CD4-positive, alpha-beta T cell treated with Interferon gamma for 1 hour (primary cell): ENCODE measurements around the gene RGS14.
A peak's percentile ranks its signal among the peaks of the same experiment; 100 is the strongest.
"Not testable (repeated sequence)": the region's sequence is repeated elsewhere in the genome, so short reads cannot be mapped to it uniquely, and the experiment has no call there.

Source experiments
- DNase-seq: peaks from one replicate; pipeline ENCODE4 v3.0.0-alpha.2; 2020

The RGS14 gene

GRCh38 chr5:177367323-177367848, 9.7 kb downstream of the RGS14 start:
- DNase-seq = no peak

DNA sequence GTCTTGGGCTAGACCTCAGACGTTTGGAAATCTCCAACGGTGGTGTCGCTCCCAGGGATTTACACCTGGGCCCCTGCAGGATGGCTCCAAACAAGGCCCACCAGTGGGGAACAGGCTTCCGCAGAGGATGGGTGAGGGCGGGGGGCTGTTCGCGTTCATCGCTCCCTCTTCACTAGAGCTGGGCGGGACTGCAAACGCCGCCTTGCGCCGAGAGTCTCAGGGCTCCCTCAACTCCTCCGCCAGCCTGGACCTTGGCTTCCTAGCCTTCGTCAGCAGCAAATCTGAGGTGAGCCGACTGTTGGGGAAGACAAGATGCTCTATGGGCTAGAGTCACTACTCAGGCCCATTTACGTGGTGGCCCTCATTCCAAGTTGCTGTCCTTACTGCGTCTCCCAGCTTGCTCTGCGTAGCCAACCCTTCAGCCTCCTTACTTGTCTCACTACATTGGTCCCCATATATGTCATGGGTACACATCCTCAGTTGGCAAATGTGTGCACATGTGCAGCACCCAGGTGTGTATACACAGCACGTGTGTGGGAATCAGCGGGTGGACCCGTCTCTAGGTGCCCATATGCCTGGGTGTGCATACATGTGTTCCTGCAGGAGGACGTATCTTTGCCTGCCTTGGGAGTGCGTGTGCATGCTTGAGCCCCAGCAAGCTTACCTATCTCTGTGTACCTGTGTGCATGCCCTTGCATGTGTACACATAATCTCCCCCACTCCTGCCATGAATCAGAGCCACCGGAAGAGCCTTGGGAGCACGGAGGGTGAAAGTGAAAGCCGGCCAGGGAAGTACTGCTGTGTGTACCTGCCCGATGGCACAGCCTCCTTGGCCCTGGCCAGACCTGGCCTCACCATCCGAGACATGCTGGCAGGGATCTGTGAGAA, 10.5 kb downstream of the RGS14 start:
- no peak for DNase-seq

DNA sequence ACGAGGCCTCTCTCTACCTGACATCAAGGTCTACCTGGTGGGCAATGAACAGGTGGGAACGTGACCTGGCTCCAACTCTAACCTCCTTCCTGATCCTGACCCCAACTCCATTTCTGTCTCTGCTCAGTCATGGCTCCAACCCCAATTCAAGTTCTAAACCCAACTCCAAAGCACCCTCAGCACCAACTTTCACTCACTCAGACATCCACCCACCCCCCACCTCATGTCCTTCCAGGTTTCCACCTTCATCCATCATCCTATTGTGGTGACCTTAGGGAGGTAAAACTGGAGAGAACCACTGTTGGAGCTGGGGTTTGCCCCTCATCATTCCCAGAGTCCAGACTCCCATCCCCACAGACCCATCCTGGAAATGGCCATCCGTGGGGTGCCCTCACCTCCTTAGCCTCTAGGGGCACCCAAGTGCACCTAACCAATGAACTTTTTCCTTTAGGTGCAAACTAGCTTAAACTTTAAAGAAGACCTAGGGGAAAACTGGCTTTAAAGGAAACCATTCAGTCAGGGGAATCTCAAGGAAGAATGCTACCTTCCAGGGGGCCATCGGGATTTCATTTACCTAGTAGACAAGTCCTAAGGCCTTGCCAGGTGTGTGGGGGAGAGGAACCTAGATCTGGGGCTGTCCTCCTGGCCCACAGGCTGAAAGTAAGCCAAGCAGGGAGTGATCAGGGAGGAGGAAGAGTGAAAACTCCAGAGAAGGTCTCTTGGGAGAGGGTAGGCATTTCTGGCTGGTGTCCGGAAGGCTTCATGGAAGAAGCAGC, 11.3 kb downstream of the RGS14 start:
- DNase-seq = no peak

DNA sequence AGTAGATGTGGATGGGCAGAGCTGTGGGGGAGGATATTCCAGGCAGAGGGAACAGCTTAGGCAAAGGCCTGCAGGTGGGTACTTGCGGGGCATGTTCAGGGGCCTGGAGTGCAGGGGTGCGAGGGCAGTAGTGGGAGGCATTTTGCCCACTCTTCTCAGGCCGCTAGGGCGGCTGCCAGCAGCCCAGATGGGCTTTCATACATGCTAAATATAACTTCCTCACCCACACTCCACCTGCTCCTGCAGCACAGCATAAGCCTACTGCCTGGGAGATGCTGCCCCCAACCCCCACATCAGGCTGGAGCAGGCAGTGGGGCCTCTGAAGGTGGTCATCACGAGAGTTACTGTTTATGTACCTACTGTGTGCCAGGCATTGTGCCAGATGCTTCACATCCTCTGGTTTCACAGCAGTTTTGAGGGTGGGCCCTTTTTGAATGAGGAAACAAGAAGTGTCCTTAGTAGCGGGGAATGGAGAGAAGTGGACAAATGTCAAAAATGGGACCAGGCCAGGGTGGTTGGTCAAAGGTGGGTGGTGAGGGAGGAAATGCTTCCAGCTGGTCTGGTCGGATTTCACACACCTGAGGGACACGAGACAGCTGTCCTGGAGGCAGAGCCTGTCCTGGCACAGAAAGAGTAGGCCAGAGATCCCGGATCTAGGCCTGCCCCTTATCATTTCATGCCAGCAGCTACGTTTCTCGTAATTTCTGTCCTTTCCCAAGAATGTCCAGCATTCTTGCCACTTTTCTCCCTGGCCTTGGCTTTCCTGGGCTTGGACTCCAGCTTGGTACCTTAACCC, 12.1 kb downstream of the RGS14 start:
- no peak for DNase-seq

- DNase-seq = peak; percentile 55
These were observed 12.9 kb downstream of the RGS14 start for GRCh38 chr5:177370488-177371119.

- DNase-seq = no peak
These were observed 13.7 kb downstream of the RGS14 start for GRCh38 chr5:177371120-177372033.

DNA sequence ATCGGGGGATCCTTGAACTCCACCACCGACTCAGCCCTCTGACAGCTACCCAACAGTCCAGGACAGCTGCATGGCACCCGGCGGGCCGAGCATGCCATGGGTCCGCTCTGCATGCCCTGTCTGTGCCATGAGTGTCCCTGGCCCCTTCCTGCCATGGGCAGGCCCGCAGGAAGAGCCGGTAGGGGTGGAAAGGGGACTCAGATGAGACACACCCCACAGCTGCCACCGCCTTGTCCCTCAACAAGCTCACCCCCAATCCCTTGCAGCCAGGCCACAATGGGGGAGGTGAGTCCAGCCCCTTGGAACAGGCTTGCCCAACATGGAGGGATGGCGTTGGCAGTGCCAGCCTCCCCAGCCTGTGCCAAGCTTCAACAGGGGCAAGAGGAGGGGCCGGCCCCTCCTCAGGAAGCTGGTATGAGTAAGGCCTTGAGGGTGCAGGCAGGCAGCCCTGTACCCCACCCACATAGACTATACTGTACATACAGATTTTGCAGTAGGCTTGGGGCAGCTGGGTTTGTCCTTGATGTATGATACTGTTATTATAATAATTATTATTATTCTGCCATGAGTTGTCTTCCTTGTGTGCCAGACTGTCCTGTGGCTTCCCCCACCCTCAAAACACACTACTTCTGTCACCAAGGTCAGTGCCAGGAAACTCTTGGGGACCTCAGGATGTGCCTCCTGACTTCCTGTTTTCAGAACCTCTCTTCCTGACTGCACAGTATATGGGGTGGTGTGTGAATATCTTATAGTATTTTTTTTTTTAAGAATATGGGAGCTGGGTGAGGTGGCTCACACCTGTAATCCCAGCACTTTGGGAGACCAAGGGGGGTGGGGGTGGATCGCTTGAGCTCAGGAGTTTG, 14.5 kb downstream of the RGS14 start:
- no peak for DNase-seq

DNA sequence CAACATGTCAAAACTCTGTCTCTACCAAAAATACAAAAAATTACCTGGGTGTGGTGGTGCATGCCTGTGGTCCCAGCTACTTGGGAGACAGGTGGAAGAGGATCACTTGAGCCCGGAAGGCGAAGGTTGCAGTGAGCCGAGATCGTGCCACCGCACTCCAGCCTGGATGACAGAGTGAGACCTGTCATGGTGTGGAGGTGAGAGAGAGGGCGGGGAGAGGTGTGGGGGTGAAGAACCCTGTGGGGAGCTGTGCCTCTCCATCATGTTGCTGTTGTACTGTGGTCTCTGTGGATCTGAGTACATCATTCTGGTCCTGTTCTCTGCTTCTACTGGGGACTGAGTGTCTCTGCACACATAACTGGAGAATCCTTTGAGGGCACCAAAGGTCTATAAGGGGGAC, 15.2 kb downstream of the RGS14 start:
- no peak for DNase-seq

DNA sequence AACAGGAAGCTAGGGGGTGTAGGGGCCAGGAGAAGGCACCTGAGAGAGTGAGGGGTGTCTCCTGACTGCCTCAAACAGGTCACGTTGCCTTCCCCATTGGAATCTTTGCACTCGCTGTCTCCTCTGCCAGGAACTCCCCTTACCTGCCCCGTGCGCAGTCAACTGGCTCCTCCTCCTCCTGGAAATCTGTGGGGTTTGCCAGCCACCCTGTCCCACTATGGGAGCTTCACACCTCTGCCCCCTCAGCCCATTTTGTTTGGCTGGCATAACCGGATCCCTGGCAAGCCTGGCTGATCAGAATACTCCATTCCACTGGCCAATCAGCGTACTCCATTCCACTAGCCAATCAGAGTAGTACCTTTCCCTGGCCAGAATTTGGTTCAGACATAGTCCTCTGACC, 16.1 kb downstream of the RGS14 start:
- no peak for DNase-seq

GRCh38 chr5:177374211-177374610, 16.5 kb downstream of the RGS14 start:
- DNase-seq = no peak

GRCh38 chr5:177375516-177375915, 17.8 kb downstream of the RGS14 start:
- DNase-seq = not testable (repeated sequence)

DNA sequence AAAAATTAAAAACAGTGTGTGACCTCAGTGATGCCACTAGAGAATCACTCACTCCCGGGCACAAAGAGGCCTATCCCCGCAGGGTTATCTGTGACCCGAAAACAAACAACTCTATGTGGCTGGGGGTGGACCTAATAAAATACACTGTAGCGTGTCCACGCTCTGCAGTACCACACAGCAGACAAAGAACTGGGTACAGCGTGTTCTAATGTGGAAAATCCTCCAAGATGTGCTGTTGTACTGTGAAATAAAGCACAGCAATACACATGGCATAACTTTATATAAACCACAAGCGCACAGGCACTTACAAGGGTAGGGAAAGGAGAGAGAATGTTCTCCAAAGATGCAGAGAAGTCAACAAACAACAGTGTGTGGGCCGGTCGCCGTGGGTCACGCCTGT, 18.4 kb downstream of the RGS14 start:
- DNase-seq = no peak

GRCh38 chr5:177377851-177378776, 20.4 kb downstream of the RGS14 start:
- DNase-seq = no peak

- DNase-seq = no peak
These were observed 21.5 kb downstream of the RGS14 start for GRCh38 chr5:177378884-177379883.

GRCh38 chr5:177380805-177381126, 23.0 kb downstream of the RGS14 start:
- no peak for DNase-seq

GRCh38 chr5:177382423-177383029, 24.8 kb downstream of the RGS14 start:
- DNase-seq = no peak

DNA sequence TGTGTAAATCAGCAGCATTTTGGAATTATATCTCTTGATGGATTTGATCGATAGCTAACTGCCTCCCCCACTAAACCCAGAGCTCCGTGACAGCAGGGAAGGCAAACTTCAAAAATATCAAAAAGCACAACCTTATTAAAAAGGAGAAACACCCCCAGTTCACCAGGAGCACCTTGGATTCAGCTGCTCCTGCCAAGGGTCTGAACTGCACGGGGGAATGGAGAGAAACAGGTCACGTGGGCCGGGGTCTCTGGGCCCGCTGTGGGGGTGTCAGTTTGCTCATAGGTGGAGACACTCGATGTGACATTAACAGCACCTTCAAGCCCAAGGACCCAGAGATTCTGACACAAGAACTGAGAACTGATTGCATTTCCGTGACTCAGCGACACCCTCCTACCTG, 25.5 kb downstream of the RGS14 start:
- DNase-seq = no peak

DNA sequence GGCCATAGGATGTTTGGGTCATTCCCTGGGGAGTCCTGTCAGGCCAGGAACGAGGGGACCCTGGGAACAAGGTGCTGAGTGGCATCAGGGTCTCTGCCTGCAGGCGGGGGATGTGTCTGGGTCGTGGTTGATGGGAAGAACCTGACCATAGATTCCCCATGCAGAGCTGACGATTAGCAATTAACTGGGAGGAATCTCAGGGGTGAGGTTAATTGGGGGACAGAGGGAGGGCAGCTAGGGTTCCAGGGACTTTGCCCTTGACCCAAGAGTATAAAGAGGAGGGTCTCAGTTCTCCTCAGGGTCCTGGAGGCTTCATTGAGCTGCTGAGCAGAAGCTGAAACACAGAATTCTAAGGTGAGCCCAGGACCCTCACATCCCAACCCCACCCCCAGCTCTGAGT, 26.4 kb downstream of the RGS14 start, which contains the start of gene SLC34A1:
TSS of gene SLC34A1 (plus strand) at position 301 of the 400 bp plus-strand sequence. CDS start 1,308 bp downstream, outside the sequence.
- no peak for DNase-seq
